SK-N-MC (cell line): Measurements from ENCODE around the gene ARRB2.

Experiments used
- DNase-seq: peaks from one replicate; pipeline ENCODE4 v3.0.0-alpha.2; 2011; ENCODE audit warnings: low read depth, low spot score
- H3K27ac ChIP-seq: fragments of 200-600 bp; sonication (generic); 2 replicates; pipeline ENCODE4 v1.5.1; 2016; ENCODE audit warnings: mixed run types
- H3K36me3 ChIP-seq: fragments of 200-600 bp; sonication (generic); 2 replicates; pipeline ENCODE4 v1.6.1; 2017; ENCODE audit warnings: antibody characterized with exemption, low read length, mixed read lengths; ENCODE audit not compliant: insufficient read depth
- H3K4me3 ChIP-seq: fragments of 200-600 bp; sonication (generic); 2 replicates; pipeline ENCODE4 v1.5.1; 2016
- H3K9ac ChIP-seq: fragments of 200-600 bp; sonication (generic); 2 replicates; pipeline ENCODE4 v1.8.0; 2017; ENCODE audit warnings: mixed run types, mixed read lengths; ENCODE audit not compliant: insufficient read length
- H3K9me3 ChIP-seq: fragments of 200-600 bp; sonication (generic); 2 replicates; pipeline ENCODE4 v1.6.1; 2017; ENCODE audit warnings: low read depth, mild to moderate bottlenecking, antibody characterized with exemption, low read length, moderate library complexity, mixed read lengths
- EZH2 ChIP-seq: fragments of 200-600 bp; sonication (generic); IDR thresholded peaks from one replicate; pipeline ENCODE4 v1.6.1; 2017; ENCODE audit warnings: antibody characterized with exemption
- FOXP2 ChIP-seq: optimal IDR thresholded peaks from 2 replicates; pipeline ENCODE3; 2011; ENCODE audit warnings: mild to moderate bottlenecking, moderate library complexity; ENCODE audit not compliant: insufficient read depth; ENCODE audit errors: extremely low read length, control extremely low read depth
- POLR2AphosphoS5 ChIP-seq: IDR thresholded peaks from 2 replicates; pipeline ENCODE4 v1.6.1; 2012; ENCODE audit warnings: mild to moderate bottlenecking, low read depth, low read length, borderline replicate concordance

Gene ARRB2

GRCh38 chr17:4709794-4710692, at the start of gene ARRB2:
Gene ARRB2 (plus strand): TSS chr17:4710632. CDS start chr17:4710722, 90 bp downstream.
- TF ChIP-seq POLR2AphosphoS5 (peak; percentile 57; the same call in 1 of the 2 replicates), FOXP2 (no peak), EZH2 (no peak)
- peak within 1 kb of the TSS; percentile 91 for H3K4me3 ChIP-seq
- H3K27ac ChIP-seq: peak within 1 kb of the TSS; percentile 57; the same call in 1 of the 2 replicates
- DNase-seq: peak; percentile 74
- no peaks in the 10 kb centered on the region for H3K36me3 ChIP-seq
- H3K9ac ChIP-seq: peak within 1 kb of the TSS; percentile 84
- H3K9me3 ChIP-seq: no peaks in the 10 kb centered on the region

- DNase-seq: no peak
- no peak overlapping the region for H3K27ac ChIP-seq
- no peaks in the 10 kb centered on the region for H3K9me3 ChIP-seq
- H3K9ac ChIP-seq: no peak overlapping the region
- H3K4me3 ChIP-seq: no peak overlapping the region
- TF ChIP-seq POLR2AphosphoS5 (no peak), EZH2 (no peak), FOXP2 (no peak)
- no peaks in the 10 kb centered on the region for H3K36me3 ChIP-seq
Measured at GRCh38 chr17:4663711-4664110, 46.7 kb upstream of the ARRB2 start.

- no peak for DNase-seq
Measured at GRCh38 chr17:4664230-4664629, 46.2 kb upstream of the ARRB2 start.

GRCh38 chr17:4665027-4665426, 45.4 kb upstream of the ARRB2 start:
- Histone ChIP-seq H3K9ac (no peak overlapping the region), H3K9me3 (no peaks in the 10 kb centered on the region), H3K4me3 (no peak overlapping the region), H3K27ac (no peak overlapping the region), H3K36me3 (peaks cover 3% of the 10 kb centered on the region; the same call in 1 of the 2 replicates)
- TF ChIP-seq EZH2: no peak
- no peak for TF ChIP-seq POLR2AphosphoS5
- DNase-seq: no peak

More at GRCh38 chr17:4664230-4664629, 46.2 kb upstream of the ARRB2 start:
- Histone ChIP-seq H3K9me3 (no peaks in the 10 kb centered on the region), H3K4me3 (no peak overlapping the region), H3K36me3 (no peaks in the 10 kb centered on the region), H3K27ac (no peak overlapping the region), H3K9ac (no peak overlapping the region)
- TF ChIP-seq EZH2 (no peak), FOXP2 (no peak), POLR2AphosphoS5 (no peak)

GRCh38 chr17:4666296-4666695, 44.1 kb upstream of the ARRB2 start:
- H3K9me3 ChIP-seq: no peaks in the 10 kb centered on the region
- no peak for TF ChIP-seq FOXP2
- no peak for TF ChIP-seq EZH2
- no peak for TF ChIP-seq POLR2AphosphoS5
- H3K36me3 ChIP-seq: peaks cover 12% of the 10 kb centered on the region; the same call in 1 of the 2 replicates
- no peak overlapping the region for H3K9ac ChIP-seq
- no peak for DNase-seq
- H3K27ac ChIP-seq: no peak overlapping the region
- H3K4me3 ChIP-seq: no peak overlapping the region

- Histone ChIP-seq H3K9me3 (no peaks in the 10 kb centered on the region), H3K27ac (no peak overlapping the region), H3K36me3 (peaks cover 21% of the 10 kb centered on the region; the same call in 1 of the 2 replicates), H3K4me3 (no peak overlapping the region), H3K9ac (no peak overlapping the region)
- DNase-seq: no peak
- TF ChIP-seq FOXP2 (no peak), POLR2AphosphoS5 (no peak), EZH2 (no peak)
Measured at GRCh38 chr17:4667166-4667565, 43.3 kb upstream of the ARRB2 start.

GRCh38 chr17:4672055-4672630, 38.3 kb upstream of the ARRB2 start:
- no peak for TF ChIP-seq FOXP2
- TF ChIP-seq EZH2: no peak
- no peak for TF ChIP-seq POLR2AphosphoS5
- peaks cover 66% of the 10 kb centered on the region for H3K36me3 ChIP-seq

GRCh38 chr17:4672751-4673150, 37.7 kb upstream of the ARRB2 start:
- DNase-seq: no peak
- Histone ChIP-seq H3K4me3 (no peak overlapping the region), H3K36me3 (peaks cover 72% of the 10 kb centered on the region), H3K27ac (no peak overlapping the region), H3K9ac (no peak overlapping the region), H3K9me3 (no peaks in the 10 kb centered on the region)
- TF ChIP-seq FOXP2 (no peak), EZH2 (no peak), POLR2AphosphoS5 (no peak)

More at GRCh38 chr17:4672055-4672630, 38.3 kb upstream of the ARRB2 start:
- no peaks in the 10 kb centered on the region for H3K9me3 ChIP-seq
- H3K27ac ChIP-seq: no peak overlapping the region
- DNase-seq: no peak
- H3K4me3 ChIP-seq: no peak overlapping the region
- no peak overlapping the region for H3K9ac ChIP-seq

- no peak for TF ChIP-seq POLR2AphosphoS5
- no peak for TF ChIP-seq FOXP2
- no peak for TF ChIP-seq EZH2
- Histone ChIP-seq H3K4me3 (no peak overlapping the region), H3K9me3 (no peaks in the 10 kb centered on the region), H3K9ac (no peak overlapping the region), H3K36me3 (peaks cover 73% of the 10 kb centered on the region), H3K27ac (no peak overlapping the region)
- DNase-seq: no peak
Measured at GRCh38 chr17:4673169-4673568, 37.3 kb upstream of the ARRB2 start.
